Fibroblast of upper back skin (primary cell): Measurements from ENCODE around the gene SERTAD1.
A peak's percentile ranks its signal among the peaks of the same experiment; 100 is the strongest.

Experiments
- DNase-seq: peaks from one replicate; pipeline ENCODE4 v3.0.0-alpha.2; 2013

Gene SERTAD1

DNA sequence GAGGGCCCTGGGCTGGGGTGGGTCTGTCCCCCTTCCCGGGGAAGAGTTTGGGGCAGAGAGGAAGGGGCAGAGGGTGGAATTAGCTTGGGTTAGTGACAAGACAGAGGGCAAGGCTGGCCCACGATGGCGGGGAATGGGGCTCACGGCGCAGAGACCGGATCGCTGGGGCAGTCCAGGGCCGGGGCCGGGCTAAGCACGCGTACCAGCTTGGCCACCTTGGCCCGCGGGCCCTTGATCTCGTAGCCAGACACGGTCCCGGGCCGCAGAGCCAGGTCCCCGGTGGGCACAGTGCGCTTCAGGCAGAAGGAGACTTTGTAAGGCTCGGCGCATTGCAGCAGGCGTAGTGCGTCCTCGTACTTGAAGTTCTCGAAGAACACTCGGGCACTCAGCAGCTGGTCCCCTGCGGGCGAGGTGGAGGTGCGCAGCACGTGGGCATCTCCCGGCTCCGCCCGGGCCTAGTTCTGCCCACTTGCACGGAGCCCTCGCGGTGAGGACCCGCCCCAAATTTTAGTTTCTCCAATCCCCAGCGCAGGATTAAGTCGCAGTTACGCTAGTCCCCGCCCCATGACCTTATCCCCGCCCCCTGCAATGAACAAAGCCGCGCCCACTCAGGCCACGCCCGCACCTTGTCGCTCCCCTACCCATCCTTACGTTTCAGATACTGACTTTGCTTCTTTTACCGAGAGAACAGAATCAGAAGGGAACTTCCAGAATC, 27.2 kb downstream of the SERTAD1 start:
- DNase-seq, result peak; percentile 27

GRCh38 chr19:40397568-40397906, 28.3 kb downstream of the SERTAD1 start:
- DNase-seq, result no peak

DNA sequence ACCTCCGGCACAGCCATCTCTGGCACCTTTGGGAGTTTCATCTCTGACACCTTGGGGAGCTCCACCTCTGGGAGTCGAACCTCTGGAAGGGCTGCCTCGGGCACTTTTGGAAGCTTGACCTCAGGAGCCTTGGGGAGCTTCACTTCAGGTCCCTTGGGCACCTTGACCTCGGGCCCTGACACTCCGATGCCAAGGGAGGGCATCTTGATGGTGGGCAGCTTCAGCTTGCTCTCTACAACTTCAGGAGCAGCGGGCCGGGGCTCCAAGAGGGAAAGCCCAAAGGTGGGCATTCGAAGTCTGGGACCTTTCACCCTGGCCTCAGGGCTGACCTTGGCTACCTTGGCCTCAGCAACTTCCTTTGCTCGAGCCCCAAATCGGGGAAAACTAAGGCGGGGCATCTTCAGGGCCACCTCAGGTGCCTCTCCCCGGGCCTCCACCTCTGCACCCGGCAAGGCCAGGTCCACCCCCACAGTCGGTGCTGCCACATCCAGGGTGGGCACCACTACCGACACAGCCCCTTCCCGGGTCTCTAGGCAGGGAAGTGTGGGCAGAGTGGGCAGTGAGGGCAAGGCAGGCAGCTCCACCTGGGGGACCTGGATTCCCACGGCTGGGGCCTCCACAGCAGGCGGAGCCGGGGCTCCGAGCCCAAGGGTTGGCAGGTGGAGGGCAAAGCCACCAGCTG, 28.8 kb downstream of the SERTAD1 start:
- no peak for DNase-seq

DNA sequence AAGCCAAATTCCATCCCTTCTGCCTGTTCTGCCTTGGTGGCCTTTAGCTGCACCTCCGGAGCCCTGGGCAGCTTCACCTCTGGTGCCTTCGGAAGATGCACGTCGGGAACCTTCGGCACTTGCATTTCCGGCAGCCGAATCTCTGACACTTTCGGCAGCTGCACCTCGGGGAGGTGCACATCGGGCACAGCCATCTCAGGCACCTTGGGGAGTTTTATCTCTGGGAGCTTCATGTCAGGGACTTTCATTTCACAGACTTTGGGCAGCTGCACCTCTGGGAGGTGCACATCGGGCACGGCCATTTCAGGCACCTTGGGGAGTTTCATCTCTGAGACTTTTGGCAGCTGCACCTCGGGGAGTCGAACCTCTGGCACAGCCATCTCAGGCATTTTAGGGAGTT, 29.8 kb downstream of the SERTAD1 start:
- no peak for DNase-seq

DNA sequence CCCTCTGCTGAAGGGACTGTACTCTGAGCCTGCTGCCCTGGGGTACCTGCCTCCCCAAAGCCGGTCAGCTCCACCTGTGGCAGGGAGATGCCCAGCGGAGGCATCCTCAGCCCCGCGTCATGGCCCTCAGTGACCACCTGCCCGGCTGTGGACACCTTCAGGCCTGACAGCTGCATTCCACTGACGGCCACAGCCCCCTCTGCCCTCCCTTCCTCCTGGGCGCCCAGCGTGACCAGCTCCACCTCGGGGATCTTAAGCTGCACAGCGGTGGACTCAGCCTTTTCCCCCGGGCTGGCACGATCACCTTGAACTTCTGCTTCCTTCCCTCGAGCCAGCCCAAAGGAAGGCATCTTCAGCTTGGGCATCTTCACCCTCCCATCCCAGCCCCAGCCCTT, 31.0 kb downstream of the SERTAD1 start:
- no peak for DNase-seq

DNA sequence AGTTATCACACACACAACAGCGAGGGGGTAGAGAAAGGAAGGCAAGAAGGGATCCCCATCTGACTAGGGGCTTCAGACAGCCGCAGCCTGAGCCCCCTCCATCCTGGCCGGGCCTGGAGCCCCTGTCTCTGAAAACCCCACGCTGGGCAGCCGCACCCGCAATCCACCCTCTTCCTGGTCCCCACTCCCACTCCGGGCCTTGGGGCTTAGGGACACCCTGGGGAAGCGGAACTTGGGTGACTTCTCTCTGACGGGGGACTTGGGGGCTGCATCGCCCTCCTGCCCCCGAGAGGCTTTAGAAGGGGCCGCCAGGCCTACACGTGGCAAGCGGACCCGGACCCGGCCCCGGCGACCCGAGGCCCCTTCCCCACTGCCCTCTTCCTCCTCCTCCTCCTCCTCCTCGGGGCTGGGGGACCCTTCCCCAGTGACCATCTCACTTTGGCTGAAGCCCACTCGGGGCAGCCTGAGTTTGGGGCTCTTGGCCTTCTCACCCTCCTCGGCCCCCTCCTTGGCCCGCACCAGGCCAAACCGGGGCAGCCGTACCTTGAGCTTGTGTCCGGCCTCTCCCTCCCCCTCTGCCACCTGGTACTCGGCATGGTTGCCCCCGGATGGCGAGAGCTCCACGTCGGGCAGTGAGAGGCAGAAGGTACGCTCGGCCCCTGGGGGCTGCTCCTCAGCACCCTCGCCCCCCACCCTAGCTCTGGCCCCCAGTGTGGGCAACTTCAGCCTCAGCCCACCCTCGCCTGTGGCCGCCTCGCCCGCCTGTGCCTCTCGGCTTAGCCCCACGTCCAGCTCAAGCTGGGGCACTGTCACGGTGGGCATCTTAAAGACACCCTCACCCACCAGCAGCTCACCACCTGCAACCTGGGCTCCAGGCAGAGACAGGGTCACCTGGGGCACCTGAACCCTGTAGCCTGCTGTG, 31.6 kb downstream of the SERTAD1 start:
- no peak for DNase-seq

DNA sequence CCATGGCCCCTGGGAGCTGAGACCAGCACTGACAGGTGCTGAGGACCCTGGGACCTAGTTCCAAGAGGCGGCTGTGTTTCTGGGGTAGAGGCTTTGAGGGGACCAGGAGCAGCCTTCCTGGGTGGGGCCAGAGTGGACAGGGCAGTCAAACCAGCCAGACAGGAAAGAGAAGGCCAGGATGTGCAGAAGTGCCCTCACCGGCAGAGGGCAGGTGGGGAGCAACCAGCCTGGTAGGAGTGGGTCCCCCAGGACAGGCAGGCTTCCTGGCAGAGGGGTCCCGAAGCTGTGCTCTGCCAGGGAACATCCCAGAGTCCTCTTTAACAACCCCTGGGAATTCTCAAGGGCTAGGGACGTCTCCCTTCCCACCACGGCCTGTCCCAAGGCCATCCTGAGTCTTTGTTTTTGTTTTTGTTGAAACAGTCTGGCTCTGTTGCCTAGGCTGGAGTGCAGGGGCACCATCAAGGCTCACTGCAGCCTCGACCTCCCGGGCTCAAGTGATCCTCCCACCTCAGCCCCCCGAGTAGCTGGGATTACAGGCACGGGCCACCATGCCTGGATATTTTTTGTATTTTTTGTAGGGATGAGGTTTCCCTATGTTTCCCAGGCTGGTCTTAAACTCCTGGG, 32.8 kb downstream of the SERTAD1 start:
- DNase-seq, result no peak

- no peak for DNase-seq
These were observed 33.7 kb downstream of the SERTAD1 start for GRCh38 chr19:40392123-40392522.

DNA sequence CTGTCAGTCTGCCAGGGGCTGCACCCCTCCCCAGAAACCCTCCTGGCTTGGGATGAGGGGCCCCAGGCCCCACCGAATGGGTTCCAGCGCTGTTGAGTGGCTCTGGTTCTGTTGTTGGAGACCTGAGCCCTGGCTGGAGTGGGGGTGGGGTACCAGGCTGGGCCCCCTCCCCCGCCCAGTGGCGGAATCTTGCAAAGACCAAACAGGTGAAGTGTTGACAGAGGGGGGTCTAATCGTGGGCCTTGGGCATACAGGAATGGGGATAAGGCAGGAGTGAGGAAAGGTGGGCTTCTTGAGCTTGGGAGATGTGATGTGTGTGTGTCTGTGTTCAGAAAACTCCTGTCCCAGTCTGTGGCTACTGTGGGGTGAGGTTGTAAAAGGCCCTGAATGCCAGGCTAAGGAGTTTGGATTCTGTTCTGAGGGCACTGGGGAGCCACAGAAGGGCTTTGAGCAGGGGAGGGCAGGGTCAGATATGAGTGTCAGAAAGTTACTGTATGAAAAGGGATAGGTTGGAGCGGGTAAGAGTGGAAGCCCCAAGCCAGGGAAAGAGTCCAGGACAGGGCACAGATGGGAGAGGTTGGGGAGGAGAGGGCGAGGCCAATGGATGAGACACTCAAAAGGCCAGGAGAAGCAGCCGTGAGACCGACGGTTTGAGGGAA, 35.6 kb downstream of the SERTAD1 start, which contains the start of gene HIPK4:
Gene HIPK4 (minus strand): TSS at position 98 of the 659 bp plus-strand sequence. CDS start 279 bp downstream, outside the sequence.
- DNase-seq, result no peak

DNA sequence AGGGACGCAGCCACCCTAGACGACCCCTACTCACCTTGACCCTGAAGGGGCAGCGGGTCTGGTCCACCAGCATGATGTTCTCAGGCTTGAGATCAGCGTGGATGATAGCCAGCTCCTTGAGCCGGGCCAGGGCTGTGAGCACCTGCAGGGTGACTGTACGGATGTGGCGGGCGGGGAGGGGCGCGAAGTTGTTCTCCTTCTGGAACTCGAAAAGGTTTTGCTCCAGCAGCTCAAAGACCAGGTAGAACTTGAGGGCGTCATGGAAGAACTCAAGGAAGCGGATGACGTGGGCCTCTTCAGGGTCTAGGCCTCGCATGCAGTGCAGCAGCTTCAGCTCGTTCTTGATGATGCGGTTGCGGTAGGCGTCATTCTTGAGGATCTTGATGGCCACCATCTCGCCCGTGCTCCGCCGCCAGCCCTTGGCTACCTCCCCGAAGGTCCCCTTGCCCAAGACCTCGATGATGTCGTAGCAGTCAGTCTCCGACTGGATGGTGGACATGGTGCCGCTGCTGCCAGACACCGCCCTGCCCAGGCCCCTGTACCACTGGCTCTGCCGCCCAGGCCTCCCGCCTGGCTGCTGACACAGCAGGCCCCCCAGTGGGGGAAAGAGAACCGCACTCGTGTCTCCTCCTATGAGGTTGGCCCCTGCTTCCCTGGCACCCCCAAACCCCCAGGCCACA, 36.2 kb downstream of the SERTAD1 start:
- no peak for DNase-seq

DNA sequence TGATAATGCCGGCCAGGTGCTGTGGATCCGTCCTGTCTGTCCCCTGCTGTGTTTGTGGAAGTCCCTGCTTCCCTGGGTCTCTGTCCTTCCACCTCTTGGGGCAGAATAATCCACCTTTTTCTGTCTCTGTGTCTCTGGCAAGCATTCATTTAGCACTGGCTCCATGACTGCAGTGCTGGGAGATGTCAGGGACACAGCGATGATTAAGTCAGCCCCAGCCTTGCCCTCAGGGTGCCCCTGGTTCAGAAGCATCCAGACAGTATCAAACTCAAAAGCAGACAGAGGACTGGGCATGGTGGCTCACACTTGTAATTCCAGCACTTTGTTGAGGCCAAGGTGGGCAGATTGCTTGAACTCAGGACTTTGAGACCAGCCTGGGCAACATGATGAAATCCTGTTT, 37.3 kb downstream of the SERTAD1 start:
- DNase-seq, result no peak

DNA sequence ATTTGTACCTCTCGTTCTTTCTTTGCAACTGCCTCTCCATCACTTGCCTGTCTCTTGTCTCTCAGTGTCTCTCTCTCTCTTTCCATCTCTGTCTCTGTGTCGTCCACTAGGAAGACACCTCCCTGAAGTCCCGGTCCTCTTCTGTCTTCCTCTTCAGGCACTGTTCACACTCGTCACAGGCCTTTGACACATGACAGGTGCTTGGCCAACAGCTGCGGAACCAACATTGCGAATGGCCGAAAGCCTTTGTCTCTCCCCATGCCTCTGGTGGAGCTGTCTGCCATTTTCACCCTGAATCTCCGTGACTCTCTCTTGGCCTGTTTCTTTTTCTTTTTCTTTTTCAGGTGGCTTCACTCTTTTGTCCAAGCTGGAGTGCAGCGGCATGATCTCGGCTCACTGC, 38.6 kb downstream of the SERTAD1 start:
- no peak for DNase-seq

DNA sequence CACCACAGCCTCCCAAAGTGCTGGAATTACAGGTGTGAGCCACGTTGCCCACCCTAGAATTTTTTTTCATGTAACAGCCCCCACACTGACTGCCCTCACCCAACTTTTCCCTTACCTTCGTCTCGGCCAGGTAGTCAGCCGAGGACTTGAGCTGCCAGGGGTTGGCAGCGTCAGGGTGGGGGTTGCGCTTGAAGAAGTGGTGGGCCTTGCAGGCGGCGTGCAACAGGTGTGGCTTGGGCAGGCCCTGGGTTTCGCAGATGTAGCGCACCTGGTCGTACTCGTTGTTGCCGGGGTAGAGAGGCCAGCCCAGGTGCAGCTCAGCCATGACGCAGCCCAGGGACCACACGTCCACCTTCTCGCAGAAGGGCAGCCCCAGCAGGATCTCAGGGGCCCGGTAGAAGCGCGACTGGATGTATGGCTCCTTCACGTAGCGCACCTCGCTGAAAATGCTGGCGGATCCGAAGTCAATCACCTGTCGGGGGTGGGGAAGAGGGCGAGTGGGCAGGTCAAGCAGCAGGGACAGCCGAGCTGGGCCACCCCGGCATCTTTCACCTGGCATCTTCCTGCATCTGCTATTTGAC, 42.0 kb downstream of the SERTAD1 start:
- DNase-seq, result no peak

DNA sequence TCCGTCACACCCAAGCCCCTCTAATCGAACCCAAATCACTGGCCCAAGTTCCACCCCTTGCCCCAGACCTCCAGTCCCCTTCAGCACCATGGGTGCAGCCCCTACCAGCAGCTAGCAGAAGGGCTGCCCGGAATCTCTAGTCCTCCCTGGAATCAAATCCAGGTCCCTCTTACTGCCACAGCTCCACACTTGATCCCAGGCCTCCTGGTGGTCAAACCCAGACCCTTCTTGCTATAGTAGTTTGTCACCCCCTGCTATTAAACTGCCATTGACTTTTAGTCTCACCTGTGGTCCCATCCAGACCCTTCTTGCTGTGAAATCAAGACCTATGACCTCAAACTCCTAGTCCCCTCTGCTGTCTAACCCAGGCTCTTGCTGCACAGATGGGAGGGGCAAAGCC, 44.5 kb downstream of the SERTAD1 start:
- DNase-seq, result no peak

DNA sequence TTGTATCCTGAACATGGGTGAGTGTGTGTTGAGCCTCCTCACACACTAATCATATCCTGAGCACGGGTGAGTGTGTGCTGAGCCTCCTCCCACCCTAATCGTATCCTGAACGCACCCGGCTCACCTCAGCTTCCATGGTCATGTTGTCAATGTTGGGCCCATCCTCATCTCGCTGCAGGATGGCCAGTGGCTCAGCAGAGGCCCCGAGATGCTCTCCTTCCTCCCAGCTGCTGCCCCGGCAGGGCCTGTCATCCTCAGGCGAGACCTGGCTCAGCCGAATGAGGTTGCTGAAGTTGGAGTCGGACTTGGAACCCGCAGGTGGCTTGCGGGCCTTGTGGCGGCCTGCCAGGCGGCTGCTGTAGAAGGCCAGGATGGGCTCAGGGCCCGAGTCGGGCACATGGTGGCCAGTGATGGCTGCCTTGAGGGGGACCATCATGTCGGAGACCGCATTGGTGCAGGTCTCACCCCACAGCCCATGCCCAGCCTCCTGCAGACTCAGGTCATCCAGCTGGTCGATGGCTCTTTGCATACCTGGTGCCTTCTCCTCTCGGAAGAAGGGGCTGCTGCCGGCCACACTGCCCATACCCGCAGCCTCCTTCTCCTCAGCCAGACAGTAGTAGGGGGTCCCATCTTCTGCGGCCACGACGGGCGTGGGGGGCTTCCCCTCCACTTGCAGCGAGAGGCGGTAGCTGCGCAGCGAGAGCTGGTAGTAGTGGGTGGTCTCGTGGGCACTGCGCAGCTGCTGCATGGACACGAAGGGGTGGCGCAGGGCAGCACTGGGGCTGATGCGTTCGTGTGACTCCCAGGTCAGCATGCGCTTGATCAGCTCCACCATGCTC, 45.4 kb downstream of the SERTAD1 start:
- DNase-seq, result no peak

GRCh38 chr19:40379446-40380198, 46.2 kb downstream of the SERTAD1 start:
- no peak for DNase-seq

DNA sequence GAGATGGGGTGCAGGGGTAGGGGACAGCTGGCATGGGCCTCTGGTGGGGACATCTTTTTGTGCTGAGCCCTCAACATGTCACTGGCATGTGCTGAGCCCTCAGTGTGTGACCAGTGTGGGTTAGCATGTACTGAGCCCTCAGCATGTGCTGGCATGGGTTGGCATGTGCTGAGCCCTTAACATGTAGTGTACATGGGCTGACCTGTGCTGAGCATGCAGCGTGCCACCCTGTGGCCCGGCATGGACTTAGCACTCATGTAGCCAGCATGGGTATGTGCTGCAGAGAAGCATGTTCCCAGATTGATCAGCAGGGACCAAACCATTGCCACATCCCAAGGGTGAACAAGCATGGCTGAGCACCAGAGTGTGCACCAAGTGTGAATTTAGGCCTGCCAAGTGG, 47.3 kb downstream of the SERTAD1 start:
- no peak for DNase-seq

GRCh38 chr19:40377876-40378385, 47.9 kb downstream of the SERTAD1 start:
- DNase-seq, result no peak

GRCh38 chr19:40376286-40376862, 49.4 kb downstream of the SERTAD1 start:
- DNase-seq, result no peak
